Stimulated activated naive CD8-positive, alpha-beta T cell treated with anti-CD3 and anti-CD28 coated beads, Interleukin-15, amount 100 ng/mL, for 72 hours (primary cell): ENCODE results near the gene HNRNPUL1.

Source experiments
- ATAC-seq: fragments of 150-1000 bp; cut with Tn5 transposase; 2 replicates; pipeline ENCODE4 v1.10.0; 2021; ENCODE audit warnings: mild to moderate bottlenecking, moderate library complexity
- DNase-seq, 2 donors: peaks; one replicate each; pipeline ENCODE4 v3.0.0; 2021 to 2022
- H3K27ac Mint-ChIP-seq, 2 donors: one replicate each; pipeline ENCODE4 v1.8.0; 2022; ENCODE audit warnings: mild to moderate bottlenecking in 2 of 2, mixed read lengths in 2 of 2, moderate library complexity in 2 of 2
- H3K27me3 Mint-ChIP-seq: one replicate; pipeline ENCODE4 v1.8.0; 2022; ENCODE audit warnings: mixed read lengths
- H3K4me1 Mint-ChIP-seq: one replicate; pipeline ENCODE4 v1.8.0; 2022; ENCODE audit warnings: mild to moderate bottlenecking, mixed read lengths
- H3K4me3 Mint-ChIP-seq, 2 donors: one replicate each; pipeline ENCODE4 v1.8.0; 2022; ENCODE audit warnings: mild to moderate bottlenecking in 2 of 2, mixed read lengths in 2 of 2, moderate library complexity in 1 of 2
- H3K9me3 Mint-ChIP-seq, 2 donors: one replicate each; pipeline ENCODE4 v1.8.0; 2022; ENCODE audit warnings: mixed read lengths in 2 of 2

The HNRNPUL1 gene

DNA sequence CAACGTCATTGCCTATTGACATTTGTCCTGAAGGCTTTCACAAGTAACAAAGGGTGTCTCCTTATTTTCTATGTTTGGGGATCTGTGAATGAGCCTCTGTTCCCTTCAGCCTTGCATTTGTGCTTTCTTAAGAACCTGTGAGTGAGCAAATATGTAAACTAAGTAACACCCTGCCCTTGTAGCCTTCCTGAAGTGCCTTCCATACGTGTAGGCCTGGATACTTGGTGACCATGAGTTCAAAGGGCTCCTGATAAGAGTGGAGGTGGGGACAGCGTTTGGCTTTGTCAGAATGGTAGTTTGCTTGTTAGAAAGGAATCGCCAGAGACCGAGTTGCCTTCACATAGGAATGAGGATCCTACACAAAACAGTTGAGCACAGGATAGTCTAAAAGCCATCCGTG, 31.3 kb downstream of the HNRNPUL1 start:
- Mint-ChIP-seq H3K27ac (no peak overlapping the region), H3K27me3 (no peaks in the 10 kb centered on the region), H3K4me1 (peaks cover 72% of the 10 kb centered on the region)

DNA sequence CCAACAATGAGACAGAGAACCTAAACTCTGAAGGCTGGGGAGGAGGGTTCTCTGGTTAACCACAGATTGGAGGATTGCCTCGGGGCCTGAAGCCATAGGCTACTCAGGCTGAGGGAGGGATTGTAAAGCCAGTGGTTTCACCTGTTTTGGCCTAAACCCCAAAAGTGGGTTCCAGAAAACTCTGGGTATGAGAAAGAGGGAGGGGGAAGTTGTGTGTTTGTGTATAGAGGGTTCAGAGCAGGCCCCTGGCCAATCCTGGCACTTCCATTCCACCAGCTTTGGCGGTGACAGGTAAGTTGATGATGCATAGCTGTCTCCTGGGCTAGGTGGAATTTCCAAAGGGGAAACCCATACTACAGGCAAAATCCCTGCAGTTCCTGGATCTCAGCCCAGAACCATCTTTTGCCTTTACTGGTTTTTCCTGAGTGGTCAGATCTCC, 32.3 kb downstream of the HNRNPUL1 start:
- ATAC-seq (peak; percentile 42), DNase-seq (no peak)
- no peaks in the 10 kb centered on the region for H3K9me3 Mint-ChIP-seq
- H3K4me3 Mint-ChIP-seq, result no peak overlapping the region
- H3K27me3 Mint-ChIP-seq, result no peaks in the 10 kb centered on the region
- H3K27ac Mint-ChIP-seq, result peak overlapping the region; percentile 53 to 86
- peaks cover 82% of the 10 kb centered on the region for H3K4me1 Mint-ChIP-seq

More for the DNA sequence above, 31.3 kb downstream of the HNRNPUL1 start:
- Mint-ChIP-seq H3K9me3 (no peaks in the 10 kb centered on the region), H3K4me3 (no peak overlapping the region)
- no peak for DNase-seq
- no peak for ATAC-seq

DNA sequence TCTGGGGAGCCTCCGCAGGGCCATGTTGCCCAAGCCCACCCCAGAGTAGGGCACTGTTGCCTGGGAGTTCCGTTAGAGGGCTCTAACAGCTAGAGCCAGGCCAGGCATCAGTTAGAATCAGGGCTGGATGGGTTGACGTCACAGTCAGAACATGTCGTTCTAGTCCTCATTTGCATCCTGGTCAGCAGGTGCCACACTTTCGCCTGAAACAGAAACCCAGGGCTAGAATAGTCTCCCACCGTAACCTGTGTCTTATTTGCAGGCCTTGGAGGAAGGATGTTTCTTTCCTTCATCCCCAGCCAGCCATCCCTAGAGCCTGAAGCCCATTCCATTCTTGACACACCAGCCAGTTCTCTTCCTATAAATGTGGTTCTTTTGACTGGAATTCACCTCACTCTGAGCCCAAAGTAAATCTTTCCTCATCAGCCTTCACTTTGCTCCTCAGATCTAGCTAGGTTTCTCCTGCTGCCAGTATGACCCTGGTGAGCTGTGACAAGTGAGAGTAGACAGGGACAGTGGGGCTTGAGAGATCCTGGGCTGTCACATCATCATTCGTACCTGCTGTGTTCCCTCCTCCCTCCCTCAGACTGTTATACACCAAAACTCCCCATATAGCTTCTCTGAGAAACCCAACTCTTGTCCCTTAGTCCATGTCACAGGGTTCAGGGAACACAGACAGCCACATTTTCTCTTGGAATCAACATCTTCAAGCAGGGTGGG, 33.6 kb downstream of the HNRNPUL1 start:
- ATAC-seq (peak; percentile 41), DNase-seq (no peak)
- Mint-ChIP-seq H3K4me1 (peaks cover 95% of the 10 kb centered on the region), H3K9me3 (no peaks in the 10 kb centered on the region), H3K4me3 (peak overlapping the region in 1 of 2 donors; percentile 57), H3K27ac (peak overlapping the region in 1 of 2 donors; percentile 73), H3K27me3 (no peaks in the 10 kb centered on the region)

GRCh38 chr19:41298348-41298964, 34.3 kb downstream of the HNRNPUL1 start:
- no peaks in the 10 kb centered on the region for H3K9me3 Mint-ChIP-seq
- H3K4me3 Mint-ChIP-seq, result no peak overlapping the region
- peak overlapping the region in 1 of 2 donors; percentile 73 for H3K27ac Mint-ChIP-seq
- DNase-seq (no peak), ATAC-seq (no peak)
- peaks cover 100% of the 10 kb centered on the region for H3K4me1 Mint-ChIP-seq
- no peaks in the 10 kb centered on the region for H3K27me3 Mint-ChIP-seq

GRCh38 chr19:41299046-41299754, 35.0 kb downstream of the HNRNPUL1 start:
- peaks cover 100% of the 10 kb centered on the region for H3K4me1 Mint-ChIP-seq
- H3K27ac Mint-ChIP-seq, result peak overlapping the region in 1 of 2 donors; percentile 35
- DNase-seq (no peak), ATAC-seq (no peak)
- no peaks in the 10 kb centered on the region for H3K9me3 Mint-ChIP-seq
- H3K27me3 Mint-ChIP-seq, result no peaks in the 10 kb centered on the region
- H3K4me3 Mint-ChIP-seq, result no peak overlapping the region

DNA sequence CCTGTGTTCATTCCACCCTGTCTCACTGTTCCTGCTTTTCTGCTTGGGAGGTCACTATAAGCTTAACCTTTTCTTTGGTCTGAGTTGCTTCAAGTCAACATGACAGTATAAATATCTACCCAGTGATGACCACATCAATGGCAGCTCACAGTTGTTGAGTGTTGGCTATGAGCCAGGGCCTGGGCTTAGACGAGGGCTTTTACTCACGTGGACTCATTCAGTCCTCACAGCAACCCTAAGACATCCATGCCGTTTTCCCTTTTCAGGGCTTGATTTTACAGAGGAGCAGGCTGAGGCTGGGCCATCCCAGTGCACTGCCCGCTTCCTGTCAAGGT, 35.5 kb downstream of the HNRNPUL1 start:
- Mint-ChIP-seq H3K27ac (peak overlapping the region in 1 of 2 donors; percentile 35), H3K9me3 (no peaks in the 10 kb centered on the region), H3K27me3 (no peaks in the 10 kb centered on the region), H3K4me3 (no peak overlapping the region), H3K4me1 (peaks cover 100% of the 10 kb centered on the region)
- ATAC-seq (no peak), DNase-seq (no peak)

GRCh38 chr19:41300555-41300954, 36.4 kb downstream of the HNRNPUL1 start:
- no peak overlapping the region for H3K4me3 Mint-ChIP-seq
- no peak for ATAC-seq
- no peak overlapping the region for H3K27ac Mint-ChIP-seq
- no peaks in the 10 kb centered on the region for H3K9me3 Mint-ChIP-seq
- DNase-seq, result no peak
- H3K4me1 Mint-ChIP-seq, result peaks cover 100% of the 10 kb centered on the region
- no peaks in the 10 kb centered on the region for H3K27me3 Mint-ChIP-seq

DNA sequence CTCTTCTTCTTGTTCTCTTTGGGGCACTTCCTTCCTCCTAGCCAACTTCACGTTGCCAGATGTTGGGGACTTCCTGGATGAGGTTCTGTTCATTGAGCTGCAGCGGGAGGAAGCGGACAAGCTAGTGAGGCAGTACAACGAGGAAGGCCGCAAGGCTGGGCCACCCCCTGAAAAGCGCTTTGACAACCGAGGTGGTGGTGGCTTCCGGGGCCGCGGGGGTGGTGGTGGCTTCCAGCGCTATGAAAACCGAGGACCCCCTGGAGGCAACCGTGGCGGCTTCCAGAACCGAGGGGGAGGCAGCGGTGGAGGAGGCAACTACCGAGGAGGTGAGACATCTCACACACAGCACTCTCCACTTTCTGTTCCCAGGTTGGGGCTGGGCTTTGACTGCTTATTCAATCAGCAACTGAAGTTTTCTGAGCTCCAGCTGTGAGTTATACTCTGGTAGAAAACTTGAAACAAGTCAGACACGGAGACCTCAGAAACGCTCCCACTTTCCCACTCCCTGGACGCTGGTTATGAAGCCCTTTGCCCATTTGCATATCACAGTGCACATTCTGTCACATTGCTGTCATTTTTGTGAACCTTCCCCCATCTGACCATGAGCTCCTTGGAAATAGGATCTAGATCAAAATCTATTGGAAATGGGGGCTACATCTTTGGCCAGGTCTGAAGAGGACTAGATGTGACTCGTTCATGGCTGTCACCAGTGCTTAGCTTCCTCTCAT, 38.6 kb downstream of the HNRNPUL1 start:
- DNase-seq (peak; percentile 75 to 94), ATAC-seq (peak; percentile 94)
- Mint-ChIP-seq H3K27me3 (no peaks in the 10 kb centered on the region), H3K4me3 (peak overlapping the region; percentile 62 to 75), H3K9me3 (no peaks in the 10 kb centered on the region), H3K27ac (peak overlapping the region; percentile 66 to 94), H3K4me1 (peaks cover 100% of the 10 kb centered on the region)

DNA sequence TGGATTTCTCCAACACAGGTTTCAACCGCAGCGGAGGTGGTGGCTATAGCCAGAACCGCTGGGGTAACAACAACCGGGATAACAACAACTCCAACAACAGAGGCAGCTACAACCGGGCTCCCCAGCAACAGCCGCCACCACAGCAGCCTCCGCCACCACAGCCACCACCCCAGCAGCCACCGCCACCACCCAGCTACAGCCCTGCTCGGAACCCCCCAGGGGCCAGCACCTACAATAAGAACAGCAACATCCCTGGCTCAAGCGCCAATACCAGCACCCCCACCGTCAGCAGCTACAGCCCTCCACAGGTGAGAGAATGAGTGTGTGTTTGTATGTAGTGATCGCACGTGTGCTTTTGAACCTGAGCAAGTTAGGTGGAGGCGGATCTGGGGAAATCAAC, 39.8 kb downstream of the HNRNPUL1 start:
- H3K27ac Mint-ChIP-seq, result peak overlapping the region; percentile 49 to 65
- peaks cover 100% of the 10 kb centered on the region for H3K4me1 Mint-ChIP-seq
- H3K4me3 Mint-ChIP-seq, result peak overlapping the region in 1 of 2 donors; percentile 58
- ATAC-seq, result no peak
- no peaks in the 10 kb centered on the region for H3K9me3 Mint-ChIP-seq
- no peaks in the 10 kb centered on the region for H3K27me3 Mint-ChIP-seq
- DNase-seq, result peak in 1 of 2 donors; percentile 25

GRCh38 chr19:41304706-41305483, 40.7 kb downstream of the HNRNPUL1 start:
- ATAC-seq, result no peak
- Mint-ChIP-seq H3K4me1 (peaks cover 95% of the 10 kb centered on the region), H3K4me3 (no peak overlapping the region)

GRCh38 chr19:41305927-41306793, 42.0 kb downstream of the HNRNPUL1 start:
- peaks cover 84% of the 10 kb centered on the region for H3K4me1 Mint-ChIP-seq
- H3K9me3 Mint-ChIP-seq, result no peaks in the 10 kb centered on the region
- H3K27me3 Mint-ChIP-seq, result no peaks in the 10 kb centered on the region
- H3K4me3 Mint-ChIP-seq, result peak overlapping the region; percentile 88 to 99
- H3K27ac Mint-ChIP-seq, result peak overlapping the region; percentile 76 to 93
- no peak for DNase-seq
- no peak for ATAC-seq

More at GRCh38 chr19:41304706-41305483, 40.7 kb downstream of the HNRNPUL1 start:
- H3K27me3 Mint-ChIP-seq, result no peaks in the 10 kb centered on the region
- peak overlapping the region in 1 of 2 donors; percentile 68 for H3K27ac Mint-ChIP-seq
- H3K9me3 Mint-ChIP-seq, result no peaks in the 10 kb centered on the region
- no peak for DNase-seq

DNA sequence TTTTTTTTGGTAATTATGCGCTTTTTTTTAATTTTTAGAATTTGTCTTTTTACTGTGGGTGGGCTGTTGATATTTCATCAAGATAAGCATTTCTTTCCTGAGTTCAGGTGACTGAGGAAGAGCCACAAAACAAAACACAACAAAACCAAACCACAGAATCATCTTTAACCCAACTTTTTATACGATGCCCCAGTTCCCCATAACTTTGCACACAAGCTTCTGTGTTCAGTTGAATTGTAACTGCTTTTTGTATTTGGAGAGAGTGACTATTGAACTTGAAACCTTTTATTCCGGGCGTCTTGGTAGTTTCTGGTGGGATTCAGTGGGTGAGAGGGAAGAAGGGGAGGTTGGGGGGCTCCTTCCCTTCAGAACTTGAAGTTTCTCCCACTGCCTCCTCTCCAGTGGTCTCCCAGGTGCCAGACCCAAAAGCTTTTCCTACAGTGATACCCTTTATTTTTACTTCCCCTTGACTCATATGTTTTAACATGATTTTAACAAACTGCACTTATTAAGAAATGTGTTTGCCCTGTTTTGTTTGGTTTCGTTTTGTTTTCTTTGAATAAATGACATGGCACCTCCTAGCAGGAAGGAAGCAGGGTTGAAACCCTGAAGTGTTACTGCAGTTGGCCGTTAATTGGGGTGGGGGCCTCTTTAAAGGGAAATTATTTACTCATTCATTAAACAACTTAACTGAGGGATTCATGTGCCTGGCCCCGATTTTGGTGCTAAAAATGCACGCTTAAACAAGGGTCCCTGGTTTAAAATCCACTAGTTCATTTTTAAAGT, 43.1 kb downstream of the HNRNPUL1 start:
- Mint-ChIP-seq H3K27ac (peak overlapping the region; percentile 76 to 93), H3K9me3 (no peaks in the 10 kb centered on the region), H3K4me1 (peaks cover 84% of the 10 kb centered on the region), H3K4me3 (peak overlapping the region; percentile 88 to 99), H3K27me3 (no peaks in the 10 kb centered on the region)
- DNase-seq, result no peak
- no peak for ATAC-seq

DNA sequence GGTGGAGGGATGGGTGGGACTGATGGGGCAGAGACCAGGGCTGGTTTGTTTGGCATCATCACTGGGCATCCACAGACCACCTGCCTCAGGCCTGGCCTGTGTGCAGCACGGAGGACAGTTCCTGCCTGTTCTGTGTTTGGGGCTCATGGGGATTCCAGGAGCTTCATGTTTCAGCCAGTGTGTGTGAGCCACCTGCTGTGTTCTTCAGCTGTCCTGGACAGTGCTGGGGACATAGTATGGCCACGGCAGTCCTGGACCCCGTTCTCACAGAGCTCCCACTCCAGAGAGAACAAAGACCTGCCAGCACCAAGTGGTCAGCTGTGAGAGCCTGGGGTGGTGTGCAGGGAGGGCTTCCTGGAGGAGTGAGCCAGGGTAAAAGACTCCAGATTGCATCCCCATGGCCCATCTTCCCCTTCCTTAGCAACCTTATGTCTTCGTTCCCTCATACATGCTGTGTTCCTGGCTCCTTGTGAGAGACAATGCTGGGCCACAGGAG, 43.8 kb downstream of the HNRNPUL1 start:
- peak; percentile 11 for ATAC-seq
- Mint-ChIP-seq H3K9me3 (no peaks in the 10 kb centered on the region), H3K27me3 (no peaks in the 10 kb centered on the region), H3K4me1 (peaks cover 84% of the 10 kb centered on the region), H3K27ac (peak overlapping the region; percentile 76 to 94), H3K4me3 (peak overlapping the region; percentile 88 to 99)
- no peak for DNase-seq
